Glutamatergic neuron (in vitro differentiated cells): ENCODE data around the gene OR5C1. TPM values are rescaled to one million over a fixed set of nuclear protein-coding genes. Genes with fewer than 3 reads are reported as not detected.
A peak's percentile ranks its signal among the peaks of the same experiment; 100 is the strongest.

Source experiments
- DNase-seq: peaks from one replicate; pipeline ENCODE4 v3.0.0; 2022
- H3K27ac Mint-ChIP-seq: one replicate; pipeline ENCODE4 v1.8.0; 2020; ENCODE audit warnings: mild to moderate bottlenecking, mixed read lengths, inconsistent platforms; ENCODE audit not compliant: unreplicated experiment
- H3K27me3 Mint-ChIP-seq: one replicate; pipeline ENCODE4 v1.8.0; 2020; ENCODE audit warnings: mild to moderate bottlenecking, moderate library complexity, mixed read lengths, inconsistent platforms; ENCODE audit not compliant: unreplicated experiment
- H3K36me3 Mint-ChIP-seq: one replicate; pipeline ENCODE4 v1.8.0; 2020; ENCODE audit warnings: mild to moderate bottlenecking, mixed read lengths, inconsistent platforms; ENCODE audit not compliant: unreplicated experiment
- H3K4me1 Mint-ChIP-seq: one replicate; pipeline ENCODE4 v1.8.0; 2020; ENCODE audit warnings: mild to moderate bottlenecking, low read depth, mixed read lengths, inconsistent platforms; ENCODE audit not compliant: unreplicated experiment
- H3K4me3 Mint-ChIP-seq: one replicate; pipeline ENCODE4 v1.8.0; 2020; ENCODE audit warnings: mild to moderate bottlenecking, mixed read lengths, inconsistent platforms; ENCODE audit not compliant: unreplicated experiment
- H3K9me3 Mint-ChIP-seq: one replicate; pipeline ENCODE4 v1.8.0; 2020; ENCODE audit warnings: mild to moderate bottlenecking, moderate library complexity, mixed read lengths, inconsistent platforms; ENCODE audit not compliant: unreplicated experiment
- CTCF ChIP-seq: fragments of 200-600 bp; sonication (generic); IDR thresholded peaks from one replicate; pipeline ENCODE4 v1.5.0; 2021; ENCODE audit not compliant: partially characterized antibody, unreplicated experiment
- total RNA-seq: library from RNA; stranded (reverse); fragmentation: NEBNext Ultra II Directional; extraction: Animal tissue kit (Norgen Biotek cat#: 25700); gene quantifications from one replicate; pipeline ENCODE4 v1.2.1, GENCODE V29; 2021; ENCODE audit not compliant: unreplicated experiment

Gene OR5C1
- total RNA-seq, 1 donor from 2014 or later, result not detected

DNA sequence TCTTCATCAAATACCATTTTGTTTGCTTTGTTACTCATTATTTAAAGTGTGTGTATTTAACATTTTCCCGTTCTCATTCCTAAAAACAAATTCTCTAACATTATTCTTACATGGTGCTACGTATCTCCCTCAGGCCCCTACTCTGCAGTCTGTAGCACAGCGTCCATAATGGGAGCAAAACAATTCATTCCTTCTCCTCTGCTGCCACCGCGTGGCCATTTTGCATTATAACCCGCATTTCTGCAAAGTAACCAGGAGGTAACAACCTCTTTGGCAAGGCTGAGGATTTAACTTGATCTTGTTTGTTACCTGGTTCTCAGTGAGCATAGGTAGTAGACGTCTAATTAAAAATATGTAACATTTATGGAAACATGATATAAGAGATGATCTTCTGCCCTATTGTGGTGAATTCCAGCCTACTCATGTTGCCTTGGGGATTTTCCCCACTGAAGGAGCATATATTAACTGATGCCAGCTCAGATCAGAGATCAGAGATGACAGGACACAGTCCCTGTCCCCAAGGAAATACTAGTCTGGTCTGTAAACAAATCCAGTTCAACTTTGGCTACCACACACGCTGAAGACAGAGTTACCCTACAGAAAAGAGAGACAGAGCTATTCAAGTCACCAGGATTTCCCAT lies 21.7 kb downstream of the OR5C1 start:
- Mint-ChIP-seq H3K36me3 (peaks cover 5% of the 10 kb centered on the region), H3K4me1 (peaks cover 4% of the 10 kb centered on the region), H3K9me3 (no peaks in the 10 kb centered on the region), H3K27ac (no peak overlapping the region), H3K27me3 (no peaks in the 10 kb centered on the region), H3K4me3 (no peak overlapping the region)
- DNase-seq, result peak; percentile 79
- peak; percentile 78 for TF ChIP-seq CTCF

DNA sequence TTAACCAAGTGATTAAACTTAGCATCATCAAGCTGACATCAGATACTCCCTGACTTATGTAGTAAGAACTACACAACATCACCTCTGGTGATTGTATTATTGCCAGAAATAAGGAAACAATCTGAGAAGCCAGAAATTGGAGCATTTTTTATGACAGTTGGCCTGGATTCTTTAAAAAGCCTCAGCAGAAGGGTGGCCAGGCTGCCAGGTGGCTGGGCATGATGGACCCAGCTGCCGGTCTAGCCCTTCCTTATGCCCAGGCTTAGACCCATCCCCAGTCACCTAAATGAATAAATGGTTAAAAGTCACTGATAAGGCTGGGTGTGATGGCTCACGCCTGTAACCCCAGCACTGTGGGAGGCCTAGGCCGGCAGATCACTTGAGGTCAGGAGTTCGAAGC lies 24.0 kb downstream of the OR5C1 start:
- H3K9me3 Mint-ChIP-seq, result no peaks in the 10 kb centered on the region
- no peaks in the 10 kb centered on the region for H3K36me3 Mint-ChIP-seq
- no peaks in the 10 kb centered on the region for H3K27me3 Mint-ChIP-seq
- H3K4me1 Mint-ChIP-seq, result peaks cover 4% of the 10 kb centered on the region
- H3K4me3 Mint-ChIP-seq, result no peak overlapping the region
- no peak overlapping the region for H3K27ac Mint-ChIP-seq
- DNase-seq, result no peak
- TF ChIP-seq CTCF, result no peak

DNA sequence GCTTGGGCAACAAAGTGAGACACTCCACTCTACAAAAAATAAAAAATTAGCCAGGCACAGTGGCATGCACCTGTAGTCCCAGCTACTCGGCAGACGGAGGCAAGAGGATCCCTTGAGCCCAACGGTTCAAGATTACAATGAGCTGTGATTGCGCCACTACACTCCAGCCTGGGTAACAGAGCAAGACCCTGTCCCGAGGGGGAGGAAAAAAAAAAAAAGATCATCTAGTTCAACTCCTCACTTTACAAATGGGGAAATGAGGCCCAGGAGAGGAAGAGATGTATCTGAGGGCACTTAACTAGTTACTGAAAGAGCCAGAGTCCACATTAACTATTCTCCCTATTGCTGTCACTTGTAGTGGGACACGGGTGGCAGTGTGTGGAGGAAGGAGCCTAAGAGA lies 25.8 kb downstream of the OR5C1 start:
- no peak overlapping the region for H3K27ac Mint-ChIP-seq
- TF ChIP-seq CTCF, result no peak
- H3K27me3 Mint-ChIP-seq, result no peaks in the 10 kb centered on the region
- no peak overlapping the region for H3K4me3 Mint-ChIP-seq
- no peak for DNase-seq
- no peaks in the 10 kb centered on the region for H3K36me3 Mint-ChIP-seq
- H3K9me3 Mint-ChIP-seq, result no peaks in the 10 kb centered on the region
- H3K4me1 Mint-ChIP-seq, result peaks cover 4% of the 10 kb centered on the region

DNA sequence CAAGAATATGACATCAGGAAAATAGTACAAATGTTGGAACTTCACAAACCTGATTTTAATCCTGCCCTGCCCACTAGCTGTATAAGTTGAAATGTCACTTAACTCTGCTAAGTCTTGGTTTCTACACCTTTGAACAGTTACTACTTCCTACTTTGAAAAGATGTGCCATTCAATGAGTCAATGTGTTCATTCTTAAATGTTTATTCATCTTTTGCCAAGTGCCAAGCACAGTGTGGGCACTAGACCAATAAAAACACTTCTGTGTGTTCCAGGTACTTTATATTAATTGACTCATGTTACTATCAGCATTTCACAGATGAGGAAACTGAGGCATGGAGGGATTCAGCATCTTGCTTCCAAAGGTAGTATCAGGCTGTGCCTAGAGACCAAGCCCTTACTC lies 26.8 kb downstream of the OR5C1 start:
- no peaks in the 10 kb centered on the region for H3K36me3 Mint-ChIP-seq
- H3K27ac Mint-ChIP-seq, result no peak overlapping the region
- peaks cover 12% of the 10 kb centered on the region for H3K4me1 Mint-ChIP-seq
- H3K4me3 Mint-ChIP-seq, result no peak overlapping the region
- DNase-seq, result no peak
- no peak for TF ChIP-seq CTCF
- H3K27me3 Mint-ChIP-seq, result no peaks in the 10 kb centered on the region
- H3K9me3 Mint-ChIP-seq, result no peaks in the 10 kb centered on the region

GRCh38 chr9:122816163-122816867 lies 27.6 kb downstream of the OR5C1 start:
- H3K36me3 Mint-ChIP-seq, result no peaks in the 10 kb centered on the region
- TF ChIP-seq CTCF, result no peak
- no peaks in the 10 kb centered on the region for H3K27me3 Mint-ChIP-seq
- H3K27ac Mint-ChIP-seq, result no peak overlapping the region
- H3K4me3 Mint-ChIP-seq, result no peak overlapping the region
- peaks cover 16% of the 10 kb centered on the region for H3K4me1 Mint-ChIP-seq
- no peaks in the 10 kb centered on the region for H3K9me3 Mint-ChIP-seq
- no peak for DNase-seq
